HG03571 (cell line): Measurements from ENCODE around the gene UQCRHL.

Source experiments
- ATAC-seq: cut with Tn5 transposase; IDR thresholded peaks from one replicate; pipeline ENCODE4 v1.9.1; 2021; ENCODE audit not compliant: unreplicated experiment

The UQCRHL gene

DNA sequence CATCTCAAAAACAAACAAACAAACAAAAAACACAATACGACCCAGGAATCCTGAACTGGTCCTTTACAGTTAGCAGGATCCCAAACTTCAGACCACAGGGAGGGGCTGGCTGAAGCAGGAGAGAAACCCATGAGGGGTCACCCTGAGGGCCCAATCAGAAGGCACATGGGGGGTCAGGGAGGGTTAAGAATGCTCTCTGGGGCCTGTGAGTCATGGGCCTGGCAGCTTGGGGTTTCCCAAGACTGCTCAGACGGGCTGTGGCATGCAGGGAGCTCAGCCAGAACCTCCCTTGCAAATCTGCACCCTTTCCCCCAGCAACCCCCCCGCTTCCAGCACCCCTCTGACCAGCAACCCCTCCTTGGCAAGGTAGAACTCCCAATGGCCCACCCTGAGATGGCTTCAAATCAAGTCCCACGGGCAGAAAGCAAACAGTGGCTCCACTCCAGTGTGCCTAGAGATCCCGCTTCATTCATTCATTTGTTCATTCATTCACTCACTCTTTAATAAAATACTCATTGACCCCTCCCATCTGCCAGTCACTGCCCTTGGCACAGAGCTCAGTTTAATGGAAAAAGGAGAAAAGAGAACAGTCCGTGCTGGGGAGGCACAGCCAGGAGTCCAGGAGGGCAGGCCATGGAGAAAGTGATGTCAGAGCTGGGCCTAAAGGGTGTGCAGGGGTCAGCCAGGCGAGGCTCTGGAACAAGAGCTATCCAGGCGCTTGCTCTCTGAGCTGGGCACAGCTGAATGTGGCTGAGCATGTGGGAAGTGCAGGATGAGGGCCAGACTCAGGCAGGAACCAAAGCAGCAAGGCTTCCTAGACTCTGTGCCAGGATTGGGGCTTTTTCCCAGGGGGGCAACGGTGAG lies 8.2 kb downstream of the UQCRHL start:
- ATAC-seq = no peak

DNA sequence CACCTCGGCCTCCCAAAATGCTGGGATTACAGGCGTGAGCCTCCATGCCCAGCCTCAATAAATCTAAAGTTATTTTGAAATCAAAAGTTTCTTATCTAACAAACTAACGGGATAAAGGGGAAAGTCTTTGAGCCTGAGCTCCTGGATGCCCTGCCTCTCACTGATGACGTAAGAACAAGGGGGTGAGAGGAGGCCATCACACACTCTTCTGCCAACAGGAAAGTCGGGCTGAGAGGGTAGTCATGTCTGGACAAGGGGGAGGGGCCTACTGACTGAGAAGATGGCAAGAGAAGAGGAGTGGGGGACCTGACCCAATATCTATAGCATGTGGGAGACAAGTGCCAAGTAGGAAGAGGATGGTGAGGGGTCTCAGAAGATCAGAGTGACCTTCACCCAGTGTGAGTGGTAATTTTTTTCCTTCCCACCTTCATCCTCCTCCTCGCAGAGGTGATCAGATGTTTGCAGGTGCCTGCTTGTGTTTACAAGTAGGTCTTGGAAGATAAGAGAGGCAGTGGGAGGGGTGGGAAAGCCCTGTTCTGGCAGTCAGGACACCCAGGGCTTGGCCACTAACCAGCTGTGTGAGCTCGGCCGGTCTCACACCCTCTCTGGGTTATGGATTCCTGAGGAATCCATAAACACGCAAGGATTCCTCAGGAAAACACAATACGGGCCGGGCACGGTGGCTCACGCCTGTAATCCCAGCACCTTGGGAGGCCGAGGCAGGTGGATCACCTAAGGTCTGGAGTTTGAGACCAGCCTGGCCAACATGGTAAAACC lies 9.6 kb downstream of the UQCRHL start:
- ATAC-seq = no peak

DNA sequence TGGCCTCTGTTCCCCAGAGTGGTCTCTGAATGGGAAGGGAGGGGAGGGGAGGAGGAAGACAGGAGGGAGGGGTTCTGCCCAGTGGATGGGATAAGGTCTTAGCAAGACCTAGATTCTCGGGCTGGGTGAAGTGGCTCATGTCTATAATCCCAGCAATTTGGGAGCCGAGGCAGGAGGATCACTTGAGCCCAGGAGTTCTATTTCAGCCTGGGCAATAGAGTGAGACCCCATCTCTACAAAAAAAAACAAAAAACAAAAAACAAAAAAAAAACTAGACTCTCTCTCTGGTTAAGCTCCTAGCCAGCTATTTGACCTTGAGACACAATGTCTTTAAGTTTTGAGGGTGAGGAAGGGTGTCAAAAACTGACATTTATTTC lies 11.4 kb downstream of the UQCRHL start:
- no peak for ATAC-seq

DNA sequence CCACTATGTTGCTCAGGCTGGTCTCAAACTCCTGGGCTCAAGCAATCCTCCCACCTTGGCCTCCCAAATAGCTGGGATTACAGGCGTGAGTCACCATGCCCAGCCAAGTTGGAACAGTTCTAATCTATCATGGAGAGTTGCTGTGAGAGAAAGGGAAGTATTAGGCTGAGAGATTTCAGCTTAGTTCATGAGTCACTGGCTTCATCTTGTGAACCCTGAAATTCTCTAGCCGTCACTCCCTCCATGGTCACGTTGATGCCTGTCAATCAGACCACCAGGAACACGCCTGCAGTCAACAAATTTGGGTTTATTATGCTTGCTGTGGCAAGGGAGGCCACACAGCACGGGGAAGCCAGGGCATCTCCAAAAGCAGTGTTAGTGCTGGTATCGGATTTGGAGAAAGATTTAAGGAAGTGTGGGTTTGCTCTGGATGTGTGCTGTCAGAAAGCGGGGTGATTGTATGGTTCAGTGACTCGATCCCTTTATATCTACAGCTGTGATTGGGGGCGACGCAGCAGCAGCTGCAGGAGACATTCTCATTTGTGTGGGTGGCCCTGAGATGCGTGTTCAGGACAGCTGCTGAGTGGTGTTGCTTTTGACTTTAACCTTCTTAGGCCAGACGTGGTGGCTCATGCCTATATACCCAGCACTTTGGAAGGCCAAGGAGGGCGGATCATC lies 18.7 kb downstream of the UQCRHL start:
- ATAC-seq = no peak

DNA sequence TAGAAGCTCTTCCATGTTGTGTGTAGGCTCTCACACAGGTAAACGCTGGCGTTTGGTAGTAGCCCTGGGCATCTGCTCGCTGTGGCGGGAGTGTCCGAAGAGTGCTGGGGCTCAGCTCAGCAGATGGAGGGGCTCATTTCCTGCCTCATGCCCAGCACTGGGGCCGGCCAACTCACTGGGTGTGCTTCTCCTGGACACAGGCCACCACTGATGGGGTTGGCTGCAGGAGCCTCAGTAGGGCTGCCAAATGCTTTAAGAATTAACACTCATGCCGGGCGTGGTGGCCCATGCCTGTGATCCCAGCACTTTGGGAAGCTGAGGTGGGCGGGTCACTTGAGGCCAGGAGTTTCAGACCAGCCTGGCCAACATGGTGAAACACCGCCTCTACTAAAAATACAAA lies 20.9 kb downstream of the UQCRHL start:
- ATAC-seq = no peak

DNA sequence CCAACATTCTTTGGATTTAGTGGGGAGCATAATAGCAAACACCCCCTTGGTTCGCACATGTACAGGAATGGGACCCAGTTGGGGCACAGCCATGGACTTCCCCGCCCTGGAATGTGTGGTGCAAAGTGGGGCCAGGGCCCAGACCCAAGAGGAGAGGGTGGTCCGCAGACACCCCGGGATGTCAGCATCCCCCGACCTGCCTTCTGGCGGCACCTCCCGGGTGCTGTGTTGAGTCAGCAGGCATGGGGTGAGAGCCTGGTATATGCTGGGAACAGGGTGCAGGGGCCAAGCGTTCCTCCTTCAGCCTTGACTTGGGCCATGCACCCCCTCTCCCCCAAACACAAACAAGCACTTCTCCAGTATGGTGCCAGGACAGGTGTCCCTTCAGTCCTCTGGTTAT lies 21.8 kb downstream of the UQCRHL start:
- ATAC-seq = no peak

DNA sequence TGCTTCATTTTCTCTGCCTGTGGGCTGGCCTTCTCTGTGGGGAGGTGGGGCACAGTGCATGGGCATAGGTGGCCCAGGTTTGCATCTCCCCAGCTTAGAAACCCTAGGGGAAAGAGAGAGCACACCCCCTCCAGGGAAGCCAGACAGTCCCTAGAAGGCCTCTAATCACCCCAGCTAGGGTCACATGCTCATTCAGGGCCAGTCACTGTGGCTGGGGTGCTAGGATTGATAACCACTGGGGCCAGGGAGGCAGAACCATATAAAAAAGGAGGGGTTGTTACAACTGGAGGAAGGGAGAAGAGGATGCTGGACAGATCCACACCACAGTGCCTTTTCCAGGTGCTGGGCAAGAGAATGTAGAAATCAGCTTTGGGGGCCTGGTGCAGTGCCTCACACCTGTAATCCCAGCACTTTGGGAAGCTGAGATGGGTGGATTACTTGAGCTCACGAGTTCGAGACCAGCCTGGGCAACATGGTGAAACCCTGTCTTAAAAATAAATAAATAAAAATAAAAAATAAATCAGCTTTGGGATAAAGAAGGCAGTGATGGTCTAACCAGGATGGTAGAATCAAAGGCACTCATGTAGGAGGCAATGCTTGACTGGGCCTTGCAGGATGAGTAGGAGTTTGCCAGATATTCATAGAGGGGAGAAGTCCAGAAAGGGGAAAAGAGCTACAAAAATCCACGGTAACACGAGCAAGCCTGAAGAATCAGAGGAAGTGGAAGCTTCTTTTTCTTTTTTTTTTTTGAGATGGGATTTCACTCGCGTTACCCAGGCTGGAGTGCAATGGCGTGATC lies 29.3 kb downstream of the UQCRHL start:
- no peak for ATAC-seq

DNA sequence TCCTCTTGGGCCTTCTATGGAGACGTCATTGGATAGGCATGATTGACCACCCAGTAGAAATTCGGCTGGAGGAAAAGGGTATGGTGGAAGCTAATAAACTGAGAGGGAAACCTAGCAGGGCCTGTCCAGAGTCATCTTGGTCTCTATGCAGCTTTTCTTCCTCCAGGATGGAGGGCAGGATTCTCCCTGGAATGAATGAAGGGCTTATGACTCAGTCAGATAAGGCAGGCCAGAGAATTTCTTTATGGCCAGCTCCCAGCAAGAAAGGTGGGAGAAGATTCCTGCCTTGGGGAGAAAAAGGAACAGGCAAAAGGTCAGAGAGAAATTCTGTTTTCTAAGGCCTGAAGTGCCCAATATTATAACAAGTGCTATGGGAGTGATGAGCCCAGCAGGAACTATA lies 31.7 kb downstream of the UQCRHL start:
- ATAC-seq = no peak

DNA sequence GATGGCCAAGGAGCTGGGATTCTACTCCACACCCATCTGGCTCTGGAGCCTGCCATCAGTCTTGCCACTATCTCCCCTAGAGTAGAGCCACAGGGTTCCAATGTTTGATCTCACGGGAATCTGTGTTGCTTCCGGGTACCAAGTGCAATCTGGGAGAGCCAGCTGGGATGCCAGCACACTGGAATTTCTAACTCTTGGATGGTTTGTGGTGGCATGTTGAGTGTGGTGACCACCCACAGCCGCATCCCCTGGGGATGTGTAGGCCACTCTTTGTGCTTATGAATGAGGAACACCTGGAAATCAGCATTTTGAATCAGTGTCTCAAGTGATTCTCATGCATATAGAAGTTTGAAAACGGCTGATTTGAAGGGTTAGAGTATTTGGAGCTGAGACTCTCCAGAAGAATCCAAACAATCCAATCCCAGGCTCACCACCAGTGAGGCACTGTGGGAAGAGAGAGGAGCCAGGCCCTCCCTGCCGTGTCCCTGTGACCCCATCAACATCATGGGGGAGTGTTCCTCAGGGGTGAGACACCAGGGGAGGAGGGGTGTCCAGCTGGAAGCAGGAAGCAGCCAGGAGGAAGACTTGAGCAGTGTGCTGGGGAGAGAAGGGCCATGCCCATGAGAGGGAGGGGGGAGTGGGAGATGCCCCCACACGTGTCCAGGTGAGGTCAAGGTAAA lies 35.5 kb downstream of the UQCRHL start:
- no peak for ATAC-seq

DNA sequence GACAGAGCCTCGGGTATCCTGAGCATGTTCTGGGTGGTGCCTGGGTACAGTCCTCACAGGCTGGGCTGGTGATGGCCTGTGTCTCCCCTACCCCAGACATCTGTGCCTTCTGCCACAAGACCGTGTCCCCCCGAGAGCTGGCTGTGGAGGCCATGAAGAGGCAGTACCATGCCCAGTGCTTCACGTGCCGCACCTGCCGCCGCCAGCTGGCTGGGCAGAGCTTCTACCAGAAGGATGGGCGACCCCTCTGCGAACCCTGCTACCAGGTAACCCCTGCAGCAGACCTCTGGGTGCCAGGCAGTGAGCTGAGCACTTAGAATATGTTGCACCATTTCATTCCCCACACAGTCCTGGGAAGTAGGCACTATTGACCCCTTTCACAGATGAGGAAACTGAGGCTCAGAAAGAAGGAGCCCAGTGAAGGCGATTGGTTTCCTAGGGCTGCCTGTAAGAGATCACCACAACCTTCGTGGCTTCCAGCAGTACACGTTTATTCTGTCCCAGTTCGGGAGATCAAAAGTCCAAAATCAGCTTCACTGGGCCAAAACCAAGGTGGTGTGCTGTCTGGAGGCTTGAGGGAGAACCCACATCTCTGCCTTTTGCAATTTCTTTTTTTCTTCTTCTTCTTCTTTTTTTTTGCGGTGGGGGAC lies 37.0 kb downstream of the UQCRHL start:
- ATAC-seq = no peak

DNA sequence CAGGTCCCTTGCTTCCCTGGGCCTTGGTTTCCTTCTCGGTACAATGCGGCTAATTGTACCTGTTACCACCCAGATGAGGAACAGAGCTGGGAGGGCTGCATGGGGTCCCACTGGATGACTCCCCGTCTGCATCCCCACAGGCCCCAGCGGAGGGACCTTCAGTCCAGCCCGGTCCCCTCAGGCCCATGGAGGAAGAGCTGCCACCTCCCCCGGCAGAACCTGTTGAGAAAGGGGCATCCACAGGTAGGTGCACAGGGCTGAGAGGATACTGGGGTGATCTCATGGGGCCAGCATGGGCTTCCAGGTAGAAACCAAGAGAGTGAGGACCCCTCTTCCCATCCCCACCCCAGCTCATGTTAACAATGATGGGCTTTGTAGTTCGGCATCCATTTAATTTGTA lies 39.1 kb downstream of the UQCRHL start:
- ATAC-seq = no peak

DNA sequence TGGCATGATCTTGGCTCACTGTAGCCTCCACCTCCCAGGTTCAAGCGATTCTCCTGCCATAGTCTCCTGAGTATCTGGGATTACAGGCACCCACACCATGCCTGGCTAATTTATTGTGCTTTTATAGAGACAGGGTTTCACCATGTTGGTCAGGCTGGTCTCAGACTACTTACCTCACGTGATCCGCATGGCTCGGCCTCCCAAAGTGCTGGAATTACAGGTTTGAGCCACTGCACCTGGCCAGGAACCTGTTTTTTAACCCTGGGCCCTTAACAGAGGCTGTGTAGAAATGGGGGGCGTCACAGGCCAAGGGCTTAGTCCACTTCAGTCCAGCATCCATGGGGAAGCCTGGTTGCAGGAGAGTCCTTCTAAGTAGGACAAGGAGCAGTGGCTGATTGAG lies 39.5 kb downstream of the UQCRHL start:
- no peak for ATAC-seq

DNA sequence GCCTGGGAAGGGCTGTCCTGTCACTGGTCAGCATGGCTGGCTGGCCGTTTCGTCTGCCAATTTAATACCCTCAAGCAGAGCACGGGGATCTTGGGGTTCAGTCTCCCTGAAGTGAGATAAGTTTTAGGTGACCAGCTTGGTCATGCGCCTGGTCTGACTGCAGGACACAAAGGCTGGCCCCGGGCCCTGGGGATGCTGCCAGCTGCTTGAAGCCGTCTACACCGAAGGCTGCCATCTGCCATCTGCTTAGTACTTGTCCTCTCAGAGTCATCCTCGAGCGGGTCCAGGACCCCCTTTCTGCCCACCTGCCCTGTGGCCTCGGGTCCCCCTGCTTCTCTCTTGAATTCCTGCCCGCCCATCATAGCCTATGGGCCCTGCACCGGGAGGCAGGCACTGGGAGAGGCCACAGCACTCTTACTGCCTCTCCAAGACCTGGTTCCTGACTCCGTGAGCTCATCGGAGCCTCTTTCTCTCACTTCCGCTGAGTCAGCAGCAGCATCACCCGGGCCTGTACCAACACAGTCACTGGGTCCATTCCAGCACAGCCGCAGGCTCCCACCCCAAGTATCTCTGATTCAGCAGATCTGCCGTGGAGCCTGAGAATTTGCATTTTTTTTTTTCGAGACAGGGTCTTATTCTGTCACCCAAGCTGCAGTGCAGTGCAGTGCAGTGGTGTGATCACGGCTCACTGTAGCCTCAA lies 41.8 kb downstream of the UQCRHL start:
- ATAC-seq = no peak

DNA sequence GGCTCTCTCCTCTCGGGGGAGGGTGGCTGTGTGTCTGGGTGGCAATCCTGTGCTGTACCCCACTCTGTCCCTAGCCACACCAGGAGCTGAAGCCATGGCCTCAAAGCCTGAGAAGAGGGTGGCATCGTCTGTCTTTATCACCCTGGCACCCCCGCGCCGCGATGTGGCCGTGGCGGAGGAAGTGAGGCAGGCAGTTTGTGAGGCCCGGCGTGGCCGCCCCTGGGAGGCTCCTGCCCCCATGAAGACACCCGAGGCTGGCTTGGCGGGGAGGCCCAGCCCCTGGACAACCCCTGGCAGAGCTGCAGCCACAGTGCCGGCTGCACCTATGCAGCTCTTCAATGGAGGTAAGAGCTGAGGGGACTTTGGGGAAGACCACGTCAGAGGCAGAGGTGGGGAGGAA lies 42.6 kb downstream of the UQCRHL start:
- ATAC-seq = no peak

DNA sequence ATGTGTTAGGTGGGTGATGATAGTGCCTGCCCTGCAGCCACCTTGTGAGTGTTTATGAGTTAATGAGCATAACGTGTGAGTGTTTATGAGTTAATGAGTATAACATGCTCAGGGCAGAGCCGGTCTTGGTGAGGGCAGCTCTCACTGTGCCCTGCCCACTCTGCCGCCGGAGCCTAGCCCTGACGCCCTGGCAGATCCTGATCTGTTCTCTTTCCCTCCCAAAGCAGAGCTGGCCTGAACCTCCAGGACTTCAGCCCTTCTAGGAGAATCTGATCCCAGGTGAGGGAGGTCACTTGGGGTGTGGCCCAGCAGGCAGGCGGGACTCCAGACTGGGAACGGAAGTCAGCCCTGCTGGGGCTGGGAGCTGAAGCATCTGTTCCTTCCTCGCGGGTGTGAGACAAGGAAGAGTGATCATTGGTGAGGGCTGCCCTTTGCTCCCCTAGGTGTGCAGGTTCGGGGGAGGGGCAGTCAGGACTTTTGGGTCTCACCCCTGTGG lies 43.1 kb downstream of the UQCRHL start:
- ATAC-seq = no peak

DNA sequence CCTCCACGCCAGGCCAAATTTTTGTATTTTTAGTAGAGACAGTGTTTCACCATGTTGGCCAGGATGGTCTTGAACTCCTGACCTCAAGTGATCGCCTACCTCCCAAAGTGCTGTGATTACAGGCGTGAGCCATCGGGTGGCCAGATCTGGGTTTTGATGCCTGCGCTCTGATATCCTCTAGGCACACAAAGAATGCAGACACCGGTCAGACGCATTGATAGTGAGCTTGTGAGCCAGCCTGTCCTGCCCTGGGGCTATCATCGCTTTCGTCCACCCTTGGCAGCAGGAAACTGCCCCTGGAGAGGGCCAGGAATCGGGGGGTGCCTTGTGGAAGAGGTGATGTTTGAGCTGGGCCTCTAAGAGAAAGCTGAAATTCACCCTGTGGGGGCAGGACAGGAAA lies 44.9 kb downstream of the UQCRHL start:
- ATAC-seq = no peak

DNA sequence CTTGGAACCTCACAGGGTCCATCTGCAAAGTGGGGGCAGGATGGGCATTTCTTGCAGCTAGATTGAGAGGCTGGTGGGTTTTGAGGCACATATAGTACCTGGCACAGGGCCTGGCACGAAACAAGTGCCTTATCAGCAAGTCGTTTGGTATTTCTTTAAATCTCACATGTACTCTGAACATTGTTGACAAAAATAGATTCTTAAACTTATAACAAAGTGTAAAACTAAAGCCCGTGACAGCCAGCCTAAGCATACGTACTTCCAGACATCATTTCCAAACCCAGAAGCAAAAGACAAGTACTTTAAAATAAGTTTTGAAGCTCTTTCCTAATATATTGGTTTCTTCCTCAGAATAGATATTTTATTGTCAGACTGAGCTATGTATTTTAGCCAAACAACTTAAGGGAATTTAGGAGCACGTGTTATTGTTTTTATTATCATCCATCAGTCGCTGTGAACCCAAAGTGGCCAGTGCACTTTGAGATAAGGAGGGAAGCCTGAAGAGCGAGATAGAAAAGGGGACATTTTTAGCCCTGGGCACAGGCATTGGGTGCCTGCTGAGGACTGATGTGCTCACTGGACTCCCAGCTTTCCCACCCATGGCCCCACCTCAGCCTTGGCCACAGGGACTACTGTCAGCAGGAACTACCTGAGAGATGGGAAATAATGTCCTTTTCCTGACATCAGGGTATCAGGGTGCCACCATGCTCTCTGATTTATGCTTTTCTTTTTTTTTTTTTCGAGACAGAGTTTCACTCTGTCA lies 45.9 kb downstream of the UQCRHL start:
- ATAC-seq = no peak

DNA sequence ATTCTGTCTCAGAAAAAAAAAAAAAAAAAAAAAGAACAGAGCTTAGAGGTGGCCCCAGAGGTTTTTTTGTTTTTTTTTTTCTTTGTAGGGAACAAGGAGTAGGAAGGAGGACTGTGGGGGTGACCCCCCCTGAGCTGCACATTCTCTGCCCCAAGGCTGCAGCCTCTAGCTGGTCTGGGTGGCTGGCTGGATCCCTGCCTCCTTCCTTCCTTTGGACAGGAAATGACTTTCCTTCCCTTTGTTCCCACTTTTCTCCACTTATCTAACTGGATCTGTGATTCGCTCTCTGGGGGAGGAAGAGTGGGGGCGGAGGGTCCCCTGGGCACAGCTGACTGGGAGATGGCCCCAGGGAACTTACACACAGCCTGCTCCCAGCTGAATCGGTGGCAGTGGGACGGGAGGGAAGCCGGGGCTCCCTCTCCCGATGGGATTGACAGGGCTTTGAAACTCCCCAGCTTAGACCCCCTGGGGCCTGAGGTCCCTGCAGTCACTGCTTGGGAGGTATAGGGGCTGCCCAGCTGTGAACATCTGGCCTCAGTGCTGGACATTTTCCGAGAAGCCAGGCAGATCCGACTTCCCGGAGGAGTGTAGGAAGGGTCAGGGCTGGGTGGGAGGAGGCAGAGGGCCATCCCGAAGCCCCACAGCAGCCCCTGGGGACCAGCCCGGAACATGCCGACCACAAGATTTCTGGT lies 46.8 kb downstream of the UQCRHL start:
- no peak for ATAC-seq
